IMR-90 (cell line): ENCODE measurements around the gene SH3TC1.

Experiments used
- CHD1 ChIP-seq: IDR thresholded peaks from 2 replicates; pipeline ENCODE4 v1.6.1; 2012; ENCODE audit warnings: low read depth, low read length, improper control_type of control experiment
- FOS ChIP-seq: fragments of 150-350 bp; IDR thresholded peaks from 2 replicates; pipeline ENCODE4 v1.6.1; 2016; ENCODE audit warnings: low read depth, low read length
- MAFK ChIP-seq: IDR thresholded peaks from 2 replicates; pipeline ENCODE4 v1.6.1; 2012; ENCODE audit warnings: low read depth, low read length, improper control_type of control experiment
- POLR2A ChIP-seq: IDR thresholded peaks from 2 replicates; pipeline ENCODE4 v1.6.1; 2012; ENCODE audit warnings: mild to moderate bottlenecking, low read depth, low read length
- RAD21 ChIP-seq: IDR thresholded peaks from 2 replicates; pipeline ENCODE4 v1.6.1; 2012; ENCODE audit warnings: low read length, improper control_type of control experiment
- RCOR1 ChIP-seq: IDR thresholded peaks from 2 replicates; pipeline ENCODE4 v1.6.1; 2012; ENCODE audit warnings: mild to moderate bottlenecking, low read length, improper control_type of control experiment; ENCODE audit not compliant: insufficient replicate concordance
- TF ChIP-seq, protein P1 (sequence below): conservative IDR thresholded peaks from 2 replicates; pipeline ENCODE4 v1.5.1; 2012; ENCODE audit warnings: mild to moderate bottlenecking, low read depth, low read length, improper control_type of control experiment
- TF ChIP-seq, protein P2 (sequence below): fragments of 150-350 bp; IDR thresholded peaks from 2 replicates; pipeline ENCODE4 v1.6.1; 2017; ENCODE audit warnings: mild to moderate bottlenecking, antibody characterized with exemption, low read length, low read depth
- TF ChIP-seq, protein P3 (sequence below): fragments of 150-350 bp; IDR thresholded peaks from 2 replicates; pipeline ENCODE4 v1.6.1; 2016; ENCODE audit warnings: low read depth, mild to moderate bottlenecking, low read length, moderate library complexity, borderline replicate concordance

DNA sequence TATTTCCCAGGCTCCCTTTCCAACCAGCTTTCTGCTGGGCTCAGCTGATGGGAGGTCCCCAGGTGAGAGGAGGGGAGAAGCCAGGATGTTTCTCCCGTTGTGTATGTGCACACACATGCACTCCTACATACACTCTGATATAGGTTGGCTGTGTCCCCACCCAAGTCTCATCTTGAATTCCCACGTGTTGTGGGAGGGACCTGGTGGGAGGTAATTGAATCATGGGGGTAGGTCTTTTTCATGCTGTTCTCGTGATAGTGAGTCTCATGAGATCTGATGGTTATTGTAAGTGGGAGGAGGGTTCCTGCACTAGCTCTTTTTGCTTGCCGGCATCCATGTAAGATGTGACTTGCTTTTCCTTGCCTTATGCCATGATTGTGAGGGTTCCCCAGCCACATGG lies 58.8 kb downstream of the SH3TC1 start:
- TF ChIP-seq, protein P1, sequence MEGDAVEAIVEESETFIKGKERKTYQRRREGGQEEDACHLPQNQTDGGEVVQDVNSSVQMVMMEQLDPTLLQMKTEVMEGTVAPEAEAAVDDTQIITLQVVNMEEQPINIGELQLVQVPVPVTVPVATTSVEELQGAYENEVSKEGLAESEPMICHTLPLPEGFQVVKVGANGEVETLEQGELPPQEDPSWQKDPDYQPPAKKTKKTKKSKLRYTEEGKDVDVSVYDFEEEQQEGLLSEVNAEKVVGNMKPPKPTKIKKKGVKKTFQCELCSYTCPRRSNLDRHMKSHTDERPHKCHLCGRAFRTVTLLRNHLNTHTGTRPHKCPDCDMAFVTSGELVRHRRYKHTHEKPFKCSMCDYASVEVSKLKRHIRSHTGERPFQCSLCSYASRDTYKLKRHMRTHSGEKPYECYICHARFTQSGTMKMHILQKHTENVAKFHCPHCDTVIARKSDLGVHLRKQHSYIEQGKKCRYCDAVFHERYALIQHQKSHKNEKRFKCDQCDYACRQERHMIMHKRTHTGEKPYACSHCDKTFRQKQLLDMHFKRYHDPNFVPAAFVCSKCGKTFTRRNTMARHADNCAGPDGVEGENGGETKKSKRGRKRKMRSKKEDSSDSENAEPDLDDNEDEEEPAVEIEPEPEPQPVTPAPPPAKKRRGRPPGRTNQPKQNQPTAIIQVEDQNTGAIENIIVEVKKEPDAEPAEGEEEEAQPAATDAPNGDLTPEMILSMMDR, result no peak
- TF ChIP-seq RCOR1 (no peak), FOS (no peak), POLR2A (no peak), CHD1 (no peak), RAD21 (no peak), MAFK (no peak)
- TF ChIP-seq, protein P2, sequence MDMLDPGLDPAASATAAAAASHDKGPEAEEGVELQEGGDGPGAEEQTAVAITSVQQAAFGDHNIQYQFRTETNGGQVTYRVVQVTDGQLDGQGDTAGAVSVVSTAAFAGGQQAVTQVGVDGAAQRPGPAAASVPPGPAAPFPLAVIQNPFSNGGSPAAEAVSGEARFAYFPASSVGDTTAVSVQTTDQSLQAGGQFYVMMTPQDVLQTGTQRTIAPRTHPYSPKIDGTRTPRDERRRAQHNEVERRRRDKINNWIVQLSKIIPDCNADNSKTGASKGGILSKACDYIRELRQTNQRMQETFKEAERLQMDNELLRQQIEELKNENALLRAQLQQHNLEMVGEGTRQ, result no peak
- TF ChIP-seq, protein P3, sequence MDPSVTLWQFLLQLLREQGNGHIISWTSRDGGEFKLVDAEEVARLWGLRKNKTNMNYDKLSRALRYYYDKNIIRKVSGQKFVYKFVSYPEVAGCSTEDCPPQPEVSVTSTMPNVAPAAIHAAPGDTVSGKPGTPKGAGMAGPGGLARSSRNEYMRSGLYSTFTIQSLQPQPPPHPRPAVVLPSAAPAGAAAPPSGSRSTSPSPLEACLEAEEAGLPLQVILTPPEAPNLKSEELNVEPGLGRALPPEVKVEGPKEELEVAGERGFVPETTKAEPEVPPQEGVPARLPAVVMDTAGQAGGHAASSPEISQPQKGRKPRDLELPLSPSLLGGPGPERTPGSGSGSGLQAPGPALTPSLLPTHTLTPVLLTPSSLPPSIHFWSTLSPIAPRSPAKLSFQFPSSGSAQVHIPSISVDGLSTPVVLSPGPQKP, result no peak
